Measurements from ENCODE around the gene SLC25A21.

GRCh38 chr14:37210448-37210847, 38.0 kb upstream of the SLC25A21 start:
- TF ChIP-seq, protein P1, sequence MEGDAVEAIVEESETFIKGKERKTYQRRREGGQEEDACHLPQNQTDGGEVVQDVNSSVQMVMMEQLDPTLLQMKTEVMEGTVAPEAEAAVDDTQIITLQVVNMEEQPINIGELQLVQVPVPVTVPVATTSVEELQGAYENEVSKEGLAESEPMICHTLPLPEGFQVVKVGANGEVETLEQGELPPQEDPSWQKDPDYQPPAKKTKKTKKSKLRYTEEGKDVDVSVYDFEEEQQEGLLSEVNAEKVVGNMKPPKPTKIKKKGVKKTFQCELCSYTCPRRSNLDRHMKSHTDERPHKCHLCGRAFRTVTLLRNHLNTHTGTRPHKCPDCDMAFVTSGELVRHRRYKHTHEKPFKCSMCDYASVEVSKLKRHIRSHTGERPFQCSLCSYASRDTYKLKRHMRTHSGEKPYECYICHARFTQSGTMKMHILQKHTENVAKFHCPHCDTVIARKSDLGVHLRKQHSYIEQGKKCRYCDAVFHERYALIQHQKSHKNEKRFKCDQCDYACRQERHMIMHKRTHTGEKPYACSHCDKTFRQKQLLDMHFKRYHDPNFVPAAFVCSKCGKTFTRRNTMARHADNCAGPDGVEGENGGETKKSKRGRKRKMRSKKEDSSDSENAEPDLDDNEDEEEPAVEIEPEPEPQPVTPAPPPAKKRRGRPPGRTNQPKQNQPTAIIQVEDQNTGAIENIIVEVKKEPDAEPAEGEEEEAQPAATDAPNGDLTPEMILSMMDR (IDR thresholded peaks at IDR 0.05), result no peak
- TF ChIP-seq POLR2A (IDR thresholded peaks at IDR 0.05), result no peak
- no peak for TF ChIP-seq POLR2AphosphoS5 (IDR thresholded peaks at IDR 0.05)

All from suprapubic skin (tissue), 4 donors.